K562 (cell line): ENCODE measurements around the gene ZSCAN22. TPM values are rescaled to one million over a fixed set of nuclear protein-coding genes. Genes with fewer than 3 reads are reported as not detected.

Experiments
- ARID4B ChIP-seq: sonication (generic); formaldehyde crosslinking; IDR thresholded peaks from 2 replicates; pipeline ENCODE4 v1.8.0; 2022; ENCODE audit warnings: mild to moderate bottlenecking, missing genetic modification reagents
- EP300 ChIP-seq: IDR thresholded peaks from 2 replicates; pipeline ENCODE4 v1.6.1; 2012; ENCODE audit warnings: low read length, improper control_type of control experiment
- EZH2 ChIP-seq: IDR thresholded peaks from 2 replicates; pipeline ENCODE4 v1.6.1; 2012; ENCODE audit warnings: low read depth, mild to moderate bottlenecking, inconsistent platforms, low read length, borderline replicate concordance
- FOXK1 ChIP-seq: sonication (generic); formaldehyde crosslinking; IDR thresholded peaks from 2 replicates; pipeline ENCODE4 v1.8.0; 2022; ENCODE audit warnings: missing genetic modification reagents, mild to moderate bottlenecking, borderline replicate concordance
- HCFC1 ChIP-seq: IDR thresholded peaks from 2 replicates; pipeline ENCODE4 v1.6.1; 2012; ENCODE audit warnings: low read depth, low read length, improper control_type of control experiment
- KLF13 ChIP-seq: fragments of 450-650 bp; IDR thresholded peaks from 2 replicates; pipeline ENCODE4 v1.6.1; 2016; ENCODE audit warnings: missing genetic modification characterization, low read depth, mild to moderate bottlenecking, missing compliant biosample characterization, moderate library complexity, borderline replicate concordance
- MXI1 ChIP-seq: IDR thresholded peaks from 2 replicates; pipeline ENCODE4 v1.6.1; 2011; ENCODE audit warnings: low read depth, mild to moderate bottlenecking, improper control_type of control experiment, low read length
- NCOA4 ChIP-seq: fragments of 450-650 bp; IDR thresholded peaks from 2 replicates; pipeline ENCODE4 v1.6.1; 2018; ENCODE audit warnings: mild to moderate bottlenecking; ENCODE audit not compliant: partially characterized antibody
- NFXL1 ChIP-seq: fragments of 450-650 bp; formaldehyde crosslinking; IDR thresholded peaks from 2 replicates; pipeline ENCODE4 v1.4.0; 2021; ENCODE audit warnings: mild to moderate bottlenecking
- SMARCA5 ChIP-seq: fragments of 450-650 bp; IDR thresholded peaks from 2 replicates; pipeline ENCODE4 v1.6.1; 2016
- SMARCC2 ChIP-seq: fragments of 450-650 bp; IDR thresholded peaks from 2 replicates; pipeline ENCODE4 v1.6.1; 2017; ENCODE audit warnings: antibody characterized with exemption, moderate library complexity, mild to moderate bottlenecking, low read depth
- TAF1 ChIP-seq: IDR thresholded peaks from 2 replicates; pipeline ENCODE4 v1.6.1; 2011; ENCODE audit warnings: mild to moderate bottlenecking, low read length, moderate library complexity; ENCODE audit not compliant: insufficient read depth, control insufficient read depth, severe bottlenecking; ENCODE audit errors: extremely low read depth
- TCF3 ChIP-seq: sonication (generic); formaldehyde crosslinking; IDR thresholded peaks from 2 replicates; pipeline ENCODE4 v1.4.0; 2020; ENCODE audit warnings: mild to moderate bottlenecking, missing genetic modification reagents
- USF1 ChIP-seq: sonication (generic); formaldehyde crosslinking; IDR thresholded peaks from 2 replicates; pipeline ENCODE4 v1.9.0; 2022; ENCODE audit warnings: mild to moderate bottlenecking, missing genetic modification reagents
- XRCC5 ChIP-seq: fragments of 200-400 bp; formaldehyde crosslinking; IDR thresholded peaks from 2 replicates; pipeline ENCODE4 v1.6.1; 2017; ENCODE audit warnings: low read depth, mild to moderate bottlenecking, low read length
- YBX1 ChIP-seq: fragments of 450-650 bp; IDR thresholded peaks from 2 replicates; pipeline ENCODE4 v1.7.1; 2016; ENCODE audit warnings: mild to moderate bottlenecking
- ZKSCAN1 ChIP-seq: fragments of 150-350 bp; IDR thresholded peaks from 2 replicates; pipeline ENCODE4 v1.6.1; 2016; ENCODE audit warnings: low read depth, low read length
- ZNF3 ChIP-seq: fragments of 250-450 bp; sonication (Bioruptor Pico); IDR thresholded peaks from 2 replicates; pipeline ENCODE4 v1.5.0; 2021; ENCODE audit warnings: mild to moderate bottlenecking, moderate library complexity
- ZNF655 ChIP-seq: fragments of 250-450 bp; sonication (Bioruptor Pico); IDR thresholded peaks from 2 replicates; pipeline ENCODE4 v1.5.0; 2021
- polyA plus RNA-seq, 8 experiments: library from polyadenylated mRNA; depleted of rRNA in 4 of 8; stranded (reverse) in 5 of 8; unstranded in 3 of 8; fragments of >200 nt; fragmentation: Nextera tagmentation in 2 of 8; fragmentation: Illumina TruSeq in 1 of 8; extraction: Ambion mirVana in 2 of 8; extraction: Trizol in 1 of 8; gene quantifications; 2 replicates each; pipeline versions ENCODE4 v1.2.1 to v1.2.3, GENCODE V29; 2011 to 2014; ENCODE audit warnings: inconsistent platforms in 1 of 8, missing spikeins in 1 of 8
- total RNA-seq, 7 experiments: library from RNA; depleted of rRNA in 6 of 7; stranded (reverse); fragments of >200 nt in 6 of 7; fragmentation: Illumina TruSeq in 2 of 7; extraction: Trizol in 2 of 7; gene quantifications; 2 replicates each; pipeline versions ENCODE4 v1.2.1 to v1.2.3, GENCODE V29; 2011 to 2021; ENCODE audit warnings: low replicate concordance in 1 of 7

The ZSCAN22 gene
- total and polyA plus RNA-seq, 9 of the 15 experiments (the other 6 are each of a cell fraction or from before 2014, with no cell fraction given) = 0.98 to 5.3 (median 3.0) TPM

GRCh38 chr19:58380662-58381459, 54.1 kb downstream of the ZSCAN22 start, which contains the start of gene ZNF837 (continued):
- TF ChIP-seq SMARCA5 (no peak), NCOA4 (no peak), TAF1 (peak; percentile 93), KLF13 (peak; percentile 72), EP300 (no peak), ARID4B (no peak; the same call in none of the 2 replicates), YBX1 (no peak), MXI1 (peak; percentile 94), SMARCC2 (no peak), EZH2 (no peak), HCFC1 (peak; percentile 80), ZNF655 (CRISPR knock-in tag) (no peak), USF1 (no peak), ZKSCAN1 (peak; percentile 77), FOXK1 (CRISPR knock-in tag) (no peak), TCF3 (CRISPR knock-in tag) (no peak; the same call in 1 of the 2 replicates), XRCC5 (peak; percentile 99), ZNF3 (CRISPR knock-in tag) (no peak), NFXL1 (CRISPR knock-in tag) (no peak)
